Cortex of kidney (tissue), 1 donor: ENCODE results near the gene PXN.

Experiments
- DNase-seq: peaks from one replicate; lab custom pipeline; 2025; lab: John Stamatoyannopoulos, UW

The PXN gene

DNA sequence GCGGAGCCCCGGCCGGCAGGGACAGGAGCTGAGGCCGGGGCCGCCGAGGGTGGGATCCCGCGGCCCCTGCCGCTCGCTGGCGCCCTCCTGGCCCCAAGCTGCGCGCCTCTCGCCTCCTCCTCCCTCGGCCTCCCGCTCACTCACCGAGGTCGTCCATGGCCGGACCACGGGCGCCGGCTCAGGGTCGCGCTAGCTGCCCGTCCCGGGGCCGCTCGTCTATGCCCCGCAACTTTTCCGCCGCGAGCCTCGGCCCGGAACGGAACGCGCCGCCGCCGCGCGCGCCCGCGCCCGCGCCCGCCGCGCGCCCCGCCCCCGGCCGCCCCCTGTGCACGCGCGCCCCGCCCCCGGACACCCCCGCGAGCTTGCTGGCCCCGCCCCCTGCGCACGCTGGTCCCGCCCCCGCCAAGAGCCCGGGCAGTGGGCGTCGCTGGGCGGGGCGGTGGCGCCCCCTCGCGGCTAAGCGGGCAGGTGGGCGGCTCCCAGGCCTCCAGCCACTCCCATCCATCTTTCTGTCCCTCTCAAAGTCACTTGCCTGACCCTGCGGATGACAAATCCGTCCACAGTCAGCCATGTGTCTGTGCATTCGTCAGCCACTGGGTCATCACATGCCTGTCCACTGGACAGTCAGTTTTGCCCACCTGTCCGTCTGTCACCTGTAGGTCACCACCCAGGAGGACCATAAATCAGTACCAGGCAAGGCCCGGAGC, at the start of gene PXN:
PXN (minus strand) TSS at position 258 of the 707 bp plus-strand sequence; CDS start at position 157, 101 bp downstream.
- no peak for DNase-seq

- DNase-seq: no peak
Measured at GRCh38 chr12:120314220-120314619, 48.7 kb upstream of the PXN start.

DNA sequence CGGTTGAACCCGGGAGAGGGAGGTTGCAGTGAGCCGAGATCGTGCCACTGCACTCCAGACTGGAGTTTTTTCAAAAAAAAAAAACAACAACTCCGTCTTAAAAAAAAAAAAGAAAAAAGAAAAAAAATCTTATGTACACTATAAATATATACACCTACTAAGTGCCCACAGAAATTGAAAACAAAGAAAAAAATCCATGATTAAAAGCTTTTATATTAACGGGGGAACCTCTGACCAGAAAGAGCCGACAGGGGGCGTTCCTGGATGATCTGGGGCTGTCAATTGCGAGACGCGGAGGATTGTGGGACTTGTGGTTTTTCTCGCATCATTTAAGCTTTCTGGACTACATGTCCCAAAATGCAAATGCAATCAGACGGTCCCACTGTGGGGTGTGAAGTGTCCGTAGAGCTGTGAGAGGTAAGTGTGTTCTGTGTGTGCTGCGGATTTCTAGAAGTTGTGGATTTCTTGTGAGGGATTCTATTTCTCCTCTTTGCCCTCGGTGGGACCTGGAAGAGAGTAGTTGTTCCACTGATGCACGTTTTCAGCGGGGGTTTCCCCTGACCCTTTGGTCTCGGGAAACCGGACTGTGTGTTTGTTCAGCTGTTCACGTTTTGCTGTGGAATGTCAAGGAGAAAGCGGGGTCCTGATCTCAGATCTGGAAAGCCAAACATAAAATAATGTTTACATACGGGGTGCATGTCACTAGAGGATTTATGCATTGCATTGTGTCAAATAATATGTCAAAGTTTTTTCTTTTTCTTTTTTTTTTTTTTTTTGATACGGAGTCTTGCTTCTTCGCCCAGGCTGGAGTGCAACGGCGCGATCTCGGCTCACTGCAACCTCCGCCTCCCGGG, 36.7 kb upstream of the PXN start, which contains the start of gene SIRT4:
SIRT4 (plus strand) TSS at position 360 of the 854 bp plus-strand sequence. CDS start 1,241 bp downstream, outside the sequence.
- no peak for DNase-seq

DNA sequence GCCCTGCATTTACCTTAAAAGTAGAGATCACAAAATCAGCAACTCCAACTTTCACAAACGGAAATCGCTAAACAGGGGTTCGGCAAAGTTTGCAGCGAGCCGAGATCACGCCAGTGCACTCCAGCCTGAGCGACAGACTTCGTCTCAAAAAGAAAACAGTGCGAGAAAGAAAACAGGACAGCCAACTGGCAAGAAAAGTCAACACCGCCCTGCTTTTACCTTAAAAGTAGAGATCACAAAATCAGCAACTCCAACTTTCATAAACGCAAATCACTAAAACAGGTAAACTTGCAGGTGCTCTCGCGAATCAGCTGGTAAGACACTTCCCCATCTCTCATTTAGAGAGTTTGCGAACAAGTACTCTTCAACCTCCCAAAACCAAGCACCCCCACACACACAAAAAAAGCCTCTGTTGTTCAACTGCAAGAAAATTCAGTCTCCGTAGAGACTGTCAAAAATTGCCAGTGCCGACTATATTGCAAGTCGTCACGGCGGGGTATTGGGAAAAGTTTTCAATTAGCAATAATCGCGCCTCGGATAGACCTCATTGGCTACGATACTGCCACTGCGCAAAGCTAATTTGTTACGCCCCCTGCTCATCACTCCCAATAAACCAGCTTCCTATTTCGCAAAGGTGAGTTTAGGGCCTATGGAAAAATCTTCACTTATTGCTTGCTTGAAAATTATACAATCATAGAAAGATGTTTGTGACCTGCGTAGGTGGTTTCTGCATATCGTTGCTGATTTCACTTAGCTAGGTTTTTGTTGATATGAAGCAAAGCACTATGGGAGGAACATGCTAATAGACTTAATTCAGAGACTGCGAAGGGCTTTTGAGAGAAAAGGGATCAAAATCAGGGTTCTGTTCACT, 27.4 kb upstream of the PXN start, which contains the start of gene RNU4-1:
RNU4-1 (minus strand) TSS at position 577 of the 871 bp plus-strand sequence.
- no peak for DNase-seq

- DNase-seq: no peak
Measured at GRCh38 chr12:120292411-120292660, 26.8 kb upstream of the PXN start.

DNA sequence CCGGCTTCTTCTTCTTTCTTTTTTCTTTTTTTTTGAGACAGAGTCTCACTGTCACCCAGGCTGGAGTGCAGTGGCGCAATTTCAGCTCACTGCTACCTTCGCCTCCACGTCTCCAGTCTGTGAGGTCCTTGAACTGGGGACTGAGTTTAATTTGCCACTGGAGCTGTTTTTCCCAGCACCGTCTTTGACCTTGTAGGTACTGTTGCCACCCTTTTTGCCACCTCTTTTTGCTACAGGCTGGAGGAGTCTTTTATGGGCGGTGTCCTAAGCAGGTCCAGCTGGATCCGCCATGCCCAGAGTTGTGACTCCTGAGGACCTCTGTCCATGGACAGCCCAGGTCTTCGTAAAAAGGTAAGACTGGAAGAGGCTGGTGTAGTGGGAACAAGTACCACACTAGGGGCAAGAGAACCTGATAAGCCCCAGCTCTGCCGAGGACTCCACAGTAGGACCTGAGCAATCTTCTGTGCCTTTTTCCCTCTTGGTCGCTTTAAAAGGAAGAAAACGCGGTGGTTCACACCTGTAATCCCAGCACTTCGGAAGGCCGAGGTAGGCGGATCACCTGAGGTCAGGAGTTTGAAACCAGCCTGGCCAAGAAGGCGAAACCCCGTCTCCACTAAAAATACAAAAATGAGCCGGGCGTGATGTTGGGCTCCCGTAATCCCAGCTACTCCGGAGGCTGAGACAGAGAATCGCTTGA, 25.2 kb upstream of the PXN start:
- no peak for DNase-seq

DNA sequence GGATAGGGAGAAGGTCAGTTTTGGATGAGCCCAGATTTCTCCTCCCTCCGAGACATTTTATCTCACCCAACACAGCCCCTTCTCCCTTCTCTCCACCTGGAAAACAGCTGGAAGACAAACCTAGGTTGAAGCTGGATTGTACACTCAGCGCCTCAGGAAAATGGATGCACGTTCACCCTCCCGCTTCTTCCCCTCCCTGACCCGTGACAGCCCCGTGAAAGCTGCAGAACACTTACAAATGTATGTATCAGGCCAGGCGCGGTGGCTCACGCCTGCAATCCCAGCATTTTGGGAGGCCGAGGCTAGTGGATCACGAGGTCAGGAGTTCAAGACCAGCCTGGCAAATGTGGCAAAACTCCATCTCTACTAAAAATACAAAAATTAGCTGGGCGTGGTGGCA, 22.0 kb upstream of the PXN start:
- DNase-seq: no peak

GRCh38 chr12:120286768-120287490, 21.4 kb upstream of the PXN start:
- no peak for DNase-seq

- no peak for DNase-seq
Measured at GRCh38 chr12:120284381-120284780, 18.9 kb upstream of the PXN start.

- DNase-seq: no peak
Measured at GRCh38 chr12:120283318-120283717, 17.8 kb upstream of the PXN start.

- DNase-seq: no peak
Measured at GRCh38 chr12:120278137-120279069, 12.9 kb upstream of the PXN start.

GRCh38 chr12:120276734-120277133, 11.2 kb upstream of the PXN start:
- no peak for DNase-seq

GRCh38 chr12:120267736-120268135, 2.2 kb upstream of the PXN start:
- DNase-seq: no peak

DNA sequence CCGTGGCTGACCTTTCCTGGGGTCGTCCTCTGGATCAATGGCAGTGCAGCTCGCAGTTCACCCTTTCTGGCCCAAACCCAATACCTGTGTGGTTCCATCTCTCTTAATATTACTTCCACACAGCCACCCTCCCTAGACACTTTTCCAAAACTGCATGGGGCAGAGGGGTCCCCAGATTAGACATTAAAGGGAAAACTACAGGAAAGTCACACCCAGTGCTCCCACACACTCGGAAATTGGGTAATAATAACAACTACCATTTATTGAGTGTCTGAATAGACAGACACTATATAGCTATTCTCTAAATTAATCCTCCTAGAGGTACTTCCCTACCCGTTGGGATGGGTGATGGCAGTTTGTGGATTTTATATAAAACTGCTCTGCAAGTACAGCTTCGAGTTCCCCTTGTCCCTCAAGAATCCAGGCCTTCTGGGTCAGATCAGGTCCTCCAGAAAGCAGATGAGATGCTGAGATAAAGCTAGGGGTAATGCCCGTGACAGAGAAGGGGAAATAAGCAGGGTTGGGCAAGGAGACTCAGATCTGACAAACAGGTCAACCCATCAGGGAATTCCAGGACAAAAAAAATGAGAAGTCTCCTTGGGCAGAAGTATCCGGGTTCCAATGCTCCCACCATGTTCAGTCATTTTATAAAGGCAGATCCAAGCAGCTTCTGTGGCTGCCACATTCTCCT, 795 bp upstream of the PXN start:
- no peak for DNase-seq

- DNase-seq: no peak
Measured at GRCh38 chr12:120264904-120265472, 542 bp downstream of the PXN start.

- no peak for DNase-seq
Measured at GRCh38 chr12:120264086-120264903, 1.2 kb downstream of the PXN start.

- DNase-seq: no peak
Measured at GRCh38 chr12:120263748-120264085, 1.8 kb downstream of the PXN start.
